Activated CD8-positive, alpha-beta memory T cell treated with anti-CD3 and anti-CD28 coated beads for 36 hours (primary cell): ENCODE results near the gene SLC6A2. TPM values are rescaled to one million over a fixed set of nuclear protein-coding genes. Genes with fewer than 3 reads are reported as not detected.

Experiments
- CTCF ChIA-PET: fragments of 350-600 bp; sonication (Branson Sonifier 250); formaldehyde crosslinking; loops from one replicate; lab custom pipeline; 2021; ENCODE audit warnings: antibody characterized with exemption; lab: Charles Lee
- POLR2A ChIA-PET: fragments of 350-600 bp; sonication (Branson Sonifier 250); formaldehyde crosslinking; loops from one replicate; lab custom pipeline; 2021; ENCODE audit warnings: antibody characterized with exemption; lab: Charles Lee
- total RNA-seq, 2 experiments: library from RNA; stranded (reverse); gene quantifications; one replicate each; pipeline ENCODE4 v1.2.3, GENCODE V29; 2021

Gene SLC6A2
- total RNA-seq, 2 experiments from 2014 or later, result not detected

DNA sequence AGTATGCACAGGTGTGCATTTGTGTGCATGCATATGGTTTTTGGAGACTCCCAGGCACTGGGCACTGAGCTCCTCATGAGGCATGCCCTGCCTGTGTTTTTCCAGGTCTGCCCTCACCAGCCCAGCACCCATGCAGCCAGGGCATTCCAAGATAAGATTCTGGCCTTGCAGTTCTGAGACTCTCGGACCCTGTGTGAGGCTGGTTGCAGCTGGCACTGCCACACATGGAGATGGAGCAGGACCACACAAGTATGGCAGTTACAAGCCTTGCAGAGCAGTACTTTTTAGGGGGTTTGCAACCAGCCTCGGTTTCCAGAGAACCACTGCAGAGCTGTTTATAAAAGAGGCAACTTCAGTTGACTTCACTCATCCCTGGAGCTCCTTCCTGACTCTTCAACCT is 10.2 kb downstream of the SLC6A2 start:
- POLR2A ChIA-PET, result no interaction called here
- CTCF ChIA-PET, result no interaction called here

DNA sequence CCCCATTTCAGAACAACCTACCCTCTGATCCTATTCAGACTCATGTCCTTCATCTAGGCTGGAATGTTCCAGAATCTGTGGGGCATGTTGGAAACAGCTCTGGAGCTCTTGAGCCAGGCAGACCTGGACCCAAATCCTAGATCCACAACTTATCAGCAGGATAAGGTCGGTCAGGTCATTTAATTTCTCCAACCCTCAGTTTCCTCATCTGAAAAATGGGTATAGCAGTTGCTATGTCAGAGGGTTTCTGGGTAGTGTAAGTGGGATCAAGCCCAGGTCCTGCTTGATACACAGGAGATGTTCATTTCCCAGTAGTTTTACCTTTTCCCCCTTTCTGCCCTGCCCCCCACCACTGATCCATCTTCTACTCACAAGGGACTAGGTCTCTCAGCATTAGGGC is 12.0 kb downstream of the SLC6A2 start:
- CTCF ChIA-PET, result no interaction called here

DNA sequence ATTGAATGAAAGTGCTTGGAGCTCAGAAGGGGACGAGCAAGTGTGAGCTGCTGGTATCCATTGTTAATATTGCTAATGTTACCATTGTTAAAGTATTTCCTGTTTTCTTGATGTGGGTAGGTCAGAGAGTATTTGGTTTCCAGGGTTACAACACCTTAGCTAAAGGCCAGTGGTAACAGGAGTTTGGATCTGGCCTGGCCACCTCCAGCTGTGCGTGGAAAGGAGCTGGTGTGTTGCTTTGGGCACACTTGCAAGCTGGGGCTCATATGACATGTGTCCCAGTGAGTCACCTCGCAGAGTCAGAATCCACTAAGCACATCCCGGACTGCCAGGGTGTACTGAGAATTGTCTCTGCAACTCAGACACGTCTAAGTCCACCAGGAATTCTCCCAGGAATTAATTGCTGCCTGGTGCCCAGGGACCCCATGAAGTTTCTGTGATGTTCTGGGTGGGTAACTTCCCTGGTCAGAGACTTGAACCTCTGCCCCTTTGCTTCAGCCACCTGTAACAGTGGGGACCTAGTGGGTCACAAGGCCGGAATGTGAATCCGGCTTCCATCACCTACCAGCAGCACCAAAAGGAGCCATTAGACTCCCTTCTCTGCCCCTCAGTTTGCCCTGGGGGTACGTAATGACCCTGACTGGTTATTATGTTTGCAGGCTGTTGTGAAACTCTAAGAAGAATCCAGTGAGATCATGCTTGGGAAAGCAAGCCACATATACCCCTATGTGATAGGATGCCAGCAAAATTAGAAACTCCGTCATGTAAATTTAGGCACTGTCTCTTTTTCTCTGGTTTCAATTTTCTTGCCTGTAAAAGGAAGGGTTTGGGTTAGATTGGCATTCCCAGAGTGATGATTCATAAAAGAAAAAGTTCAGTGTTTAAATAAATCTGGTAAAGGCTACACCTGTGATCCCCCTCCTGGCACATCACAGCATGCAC is 12.8 kb downstream of the SLC6A2 start:
- ChIA-PET CTCF (no interaction called here), POLR2A (no interaction called here)

More for the DNA sequence above, 12.0 kb downstream of the SLC6A2 start:
- POLR2A ChIA-PET, result no interaction called here

DNA sequence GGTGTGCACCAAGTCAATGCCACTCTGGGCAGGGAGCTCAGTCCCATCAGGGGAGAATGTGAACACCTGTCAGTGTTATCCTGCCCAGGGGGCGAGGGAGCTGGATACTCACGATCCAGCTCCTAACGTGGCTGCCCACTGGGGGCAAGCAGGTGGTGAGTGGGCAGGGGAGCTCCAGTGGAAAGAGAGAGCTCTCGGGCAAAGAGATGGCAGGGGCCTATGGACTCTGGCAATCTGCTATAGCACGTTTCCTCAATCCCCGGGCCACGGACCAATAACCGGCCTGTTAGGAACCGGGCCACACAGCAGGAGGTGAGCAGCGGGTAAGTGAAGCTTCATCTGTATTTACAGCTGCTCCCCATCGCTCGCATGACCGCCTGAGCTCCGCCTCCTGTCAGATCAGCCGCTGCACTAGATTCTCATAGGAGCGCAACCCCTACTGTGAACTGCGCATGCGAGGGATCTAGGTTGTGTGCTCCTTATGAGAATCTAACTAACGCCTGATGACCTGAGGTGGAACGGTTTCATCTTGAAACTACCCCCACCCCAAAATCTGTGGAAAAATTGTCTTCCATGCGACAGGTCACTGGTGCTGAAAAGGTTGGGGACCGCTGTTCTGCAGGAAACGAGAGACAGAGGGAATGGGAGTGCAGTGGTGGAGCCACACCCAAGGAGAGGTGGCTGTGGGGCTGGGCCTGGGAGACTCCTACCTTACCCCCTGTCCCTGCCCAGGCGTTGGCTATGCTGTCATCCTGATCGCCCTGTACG is 15.6 kb downstream of the SLC6A2 start:
- ChIA-PET CTCF (no interaction called here), POLR2A (no interaction called here)

DNA sequence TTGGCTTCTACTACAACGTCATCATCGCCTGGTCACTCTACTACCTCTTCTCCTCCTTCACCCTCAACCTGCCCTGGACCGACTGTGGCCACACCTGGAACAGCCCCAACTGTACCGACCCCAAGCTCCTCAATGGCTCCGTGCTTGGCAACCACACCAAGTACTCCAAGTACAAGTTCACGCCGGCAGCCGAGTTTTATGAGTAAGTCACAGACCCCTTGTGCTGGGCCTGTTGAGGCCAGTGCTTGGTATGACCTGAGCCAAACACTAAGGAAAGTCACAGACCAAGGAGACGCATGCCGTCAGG is 16.1 kb downstream of the SLC6A2 start:
- ChIA-PET POLR2A (no interaction called here), CTCF (no interaction called here)

- ChIA-PET POLR2A (no interaction called here), CTCF (no interaction called here)
Measured at GRCh38 chr16:55672471-55672870, 16.7 kb downstream of the SLC6A2 start.

DNA sequence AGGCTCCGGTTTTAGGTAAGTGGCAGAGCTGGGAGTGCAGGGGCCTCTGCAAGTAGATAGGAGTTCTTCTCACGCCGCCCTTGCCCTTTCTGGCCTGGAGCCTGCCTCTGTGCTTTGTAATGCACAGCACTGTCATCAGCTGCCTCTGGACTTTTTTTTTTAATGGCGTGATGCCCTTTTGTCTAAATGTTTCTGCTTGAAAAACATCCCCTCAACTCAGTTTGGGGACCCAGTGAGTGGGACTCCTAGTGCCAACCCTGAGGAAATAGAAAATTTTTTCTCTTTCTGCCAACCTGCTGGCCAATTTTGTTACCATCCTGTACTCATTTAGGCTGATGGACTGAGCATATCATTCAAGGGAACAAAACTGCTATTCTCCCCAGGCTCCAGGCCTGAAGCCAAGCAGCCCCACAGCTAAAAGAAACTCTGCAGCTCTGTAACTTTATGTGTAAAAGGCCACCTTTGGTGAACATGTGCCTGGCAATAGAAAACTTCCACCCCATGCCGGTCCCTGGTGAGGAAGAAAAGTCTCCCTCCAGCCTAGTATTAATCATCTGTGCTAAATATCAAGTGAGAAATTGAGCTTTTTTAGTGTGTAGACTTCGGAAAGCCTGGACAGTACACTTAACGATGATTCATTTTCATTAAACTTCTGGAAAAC is 22.5 kb downstream of the SLC6A2 start:
- CTCF ChIA-PET, result no interaction called here
- POLR2A ChIA-PET, result no interaction called here

DNA sequence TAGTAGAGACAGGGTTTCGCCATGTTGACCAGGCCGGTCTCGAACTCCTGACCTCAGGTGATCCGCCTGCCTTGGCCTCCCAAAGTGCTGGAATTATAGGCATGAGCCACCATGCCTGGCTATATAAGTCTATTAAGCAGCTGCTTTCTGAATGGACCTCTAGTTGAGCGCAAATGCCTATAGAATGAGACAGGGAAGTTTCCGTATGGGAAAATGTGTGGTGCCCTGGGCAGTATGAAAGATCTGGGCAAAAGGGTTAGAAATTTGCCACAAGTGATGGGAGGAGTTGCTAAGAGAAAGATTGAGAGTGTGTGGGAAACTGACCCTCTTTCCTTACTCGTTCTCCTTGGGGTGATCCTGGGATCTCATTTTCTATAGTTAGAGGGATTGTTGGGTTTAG is 26.3 kb downstream of the SLC6A2 start:
- POLR2A ChIA-PET, result no interaction called here
- CTCF ChIA-PET, result no interaction called here

DNA sequence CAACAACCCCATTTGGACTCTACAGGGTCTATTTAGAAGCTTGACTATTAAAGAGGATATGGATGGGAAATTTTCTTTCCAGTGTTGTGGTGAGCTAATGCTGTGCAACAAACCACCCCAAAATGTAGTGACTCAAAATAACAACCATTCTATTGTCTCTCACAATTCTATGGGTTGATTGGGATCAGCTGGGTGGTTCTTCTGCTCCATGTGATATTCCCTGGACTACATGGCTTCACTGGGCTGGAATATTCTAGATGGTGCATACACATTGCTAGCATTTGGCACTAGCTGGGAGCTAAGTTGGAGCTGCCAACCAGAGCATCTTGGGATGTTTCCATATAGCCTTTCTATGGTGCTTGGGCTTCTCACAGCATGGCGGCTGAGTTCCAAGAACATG is 30.2 kb downstream of the SLC6A2 start:
- ChIA-PET POLR2A (no interaction called here), CTCF (no interaction called here)

GRCh38 chr16:55686671-55687070 is 30.9 kb downstream of the SLC6A2 start:
- ChIA-PET CTCF (no interaction called here), POLR2A (no interaction called here)

DNA sequence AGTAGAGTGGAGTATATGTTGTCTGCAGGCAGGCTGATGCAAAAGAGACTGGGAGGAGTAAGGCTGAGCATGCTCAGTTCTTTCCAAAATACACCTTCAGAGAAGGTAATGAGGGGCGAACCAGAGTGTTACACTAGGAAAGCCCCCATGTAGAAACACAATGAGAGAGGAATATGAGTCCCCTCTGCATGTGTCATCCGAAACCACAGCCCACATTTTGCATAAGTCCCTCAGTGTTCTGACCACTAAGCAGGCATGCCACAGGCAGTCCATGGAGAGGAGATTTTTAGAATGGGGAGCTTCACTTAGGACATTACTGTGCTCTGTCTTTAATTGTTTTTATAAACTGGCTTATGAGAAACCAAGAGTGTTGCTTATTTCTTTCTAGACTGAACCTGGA is 32.0 kb downstream of the SLC6A2 start:
- ChIA-PET CTCF (interaction anchor here (1.2 kb wide), 1 partner anchor 223 kb away, joined by 3 read pairs; no protein-coding TSS in a partner anchor), POLR2A (no interaction called here)

DNA sequence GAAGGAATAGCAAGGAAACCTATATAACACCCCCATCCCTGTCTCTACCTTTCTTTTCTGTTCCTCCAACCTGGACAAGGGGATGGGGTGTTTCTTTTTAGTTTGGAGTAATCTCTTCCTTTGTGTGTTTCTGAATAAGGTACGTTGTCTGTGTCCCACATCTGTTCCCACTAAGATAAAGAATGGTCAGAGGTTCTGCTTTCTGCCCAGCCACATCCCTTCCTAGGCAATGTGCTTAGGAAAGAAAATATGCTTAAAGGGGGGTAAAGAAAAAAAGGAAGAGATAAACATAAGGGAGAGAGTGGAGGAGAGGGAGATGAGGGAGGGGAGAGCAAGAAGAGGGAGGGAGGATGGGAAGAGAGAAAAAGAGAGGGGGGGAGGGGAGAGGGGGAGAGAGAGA is 35.1 kb downstream of the SLC6A2 start:
- POLR2A ChIA-PET, result no interaction called here
- CTCF ChIA-PET, result no interaction called here

DNA sequence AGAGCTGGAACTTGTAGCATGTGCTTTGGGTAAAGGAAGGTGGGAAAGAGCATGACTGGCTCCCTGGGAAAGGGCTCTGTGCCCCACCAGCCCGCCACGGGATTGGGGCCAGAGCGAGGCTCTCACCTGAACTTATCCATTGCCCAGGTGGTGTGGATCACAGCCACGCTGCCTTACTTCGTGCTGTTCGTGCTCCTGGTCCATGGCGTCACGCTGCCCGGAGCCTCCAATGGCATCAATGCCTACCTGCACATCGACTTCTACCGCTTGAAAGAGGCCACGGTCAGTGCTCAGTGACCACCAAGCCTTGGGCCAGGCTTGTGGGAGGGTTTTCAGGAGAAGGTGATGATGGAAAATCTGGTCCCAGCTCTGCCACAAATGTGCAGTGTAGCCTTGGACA is 36.0 kb downstream of the SLC6A2 start:
- ChIA-PET POLR2A (no interaction called here), CTCF (no interaction called here)

DNA sequence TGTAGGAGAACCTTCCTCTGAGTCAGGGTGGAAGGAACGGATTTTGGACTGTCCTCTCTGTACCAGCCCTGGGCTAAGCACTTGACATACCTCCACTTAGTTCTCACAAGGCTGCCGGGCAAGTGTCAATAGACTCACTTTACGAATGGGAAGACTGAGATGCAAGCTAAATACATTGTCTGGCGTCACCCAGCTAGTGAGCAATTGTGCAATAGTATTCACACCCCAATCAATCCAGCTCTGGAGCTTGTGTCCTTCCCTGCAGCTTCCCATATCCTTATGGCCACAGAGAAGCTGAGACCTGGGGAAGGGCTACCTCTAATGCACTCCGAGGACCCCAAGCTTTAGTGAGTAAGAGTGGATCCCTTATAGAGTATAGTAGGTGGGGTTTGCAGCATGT is 39.8 kb downstream of the SLC6A2 start:
- CTCF ChIA-PET, result no interaction called here
- POLR2A ChIA-PET, result no interaction called here

DNA sequence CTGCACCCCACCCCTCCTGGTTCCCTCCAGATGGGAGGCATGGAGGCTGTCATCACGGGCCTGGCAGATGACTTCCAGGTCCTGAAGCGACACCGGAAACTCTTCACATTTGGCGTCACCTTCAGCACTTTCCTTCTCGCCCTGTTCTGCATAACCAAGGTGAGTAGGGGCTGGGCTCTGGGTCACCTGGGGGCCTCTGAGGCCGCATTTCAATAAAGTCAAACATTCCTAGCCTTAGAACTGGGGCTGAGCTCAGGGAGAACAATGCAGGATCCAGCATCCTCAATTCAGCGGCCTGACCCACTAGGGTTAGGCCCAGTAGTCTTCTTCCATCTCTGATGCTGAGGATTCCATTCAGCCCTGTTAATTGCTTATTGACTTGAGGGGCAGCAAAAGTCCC is 42.1 kb downstream of the SLC6A2 start:
- ChIA-PET POLR2A (no interaction called here), CTCF (interaction anchor here (1.3 kb wide), 1 partner anchor 233 kb away, joined by 3 read pairs; no protein-coding TSS in a partner anchor)

- CTCF ChIA-PET, result interaction anchor here (1.3 kb wide), 1 partner anchor 233 kb away, joined by 3 read pairs; no protein-coding TSS in a partner anchor
- POLR2A ChIA-PET, result no interaction called here
Measured at GRCh38 chr16:55698331-55698730, 42.5 kb downstream of the SLC6A2 start.

DNA sequence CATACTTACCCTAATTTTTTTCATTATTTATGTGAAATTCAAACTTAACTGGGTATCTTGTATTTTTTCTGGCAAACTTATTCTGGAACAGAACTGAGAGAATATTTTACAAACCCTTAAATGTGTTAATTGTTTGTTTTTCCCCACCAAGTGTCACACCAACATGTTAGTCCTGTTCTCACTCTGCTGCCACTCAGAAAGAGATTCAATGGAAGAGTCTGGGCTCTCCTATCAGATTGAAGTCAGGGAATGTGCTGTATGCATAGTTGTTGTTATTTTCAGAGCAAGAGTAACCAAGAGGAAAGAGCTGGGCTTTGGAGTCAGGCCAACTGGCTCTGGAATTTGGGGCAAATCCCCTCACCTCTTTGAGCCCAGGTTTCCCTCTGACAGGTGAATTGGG is 43.2 kb downstream of the SLC6A2 start:
- CTCF ChIA-PET, result interaction anchor here (1.2 to 1.3 kb wide), 2 partner anchors 234 kb away, joined by 3 to 4 read pairs; no protein-coding TSS in a partner anchor

GRCh38 chr16:55699616-55700015 is 43.8 kb downstream of the SLC6A2 start:
- ChIA-PET POLR2A (no interaction called here), CTCF (interaction anchor here (1.2 kb wide), 1 partner anchor 235 kb away, joined by 4 read pairs; no protein-coding TSS in a partner anchor)

More for the DNA sequence above, 43.2 kb downstream of the SLC6A2 start:
- POLR2A ChIA-PET, result no interaction called here

DNA sequence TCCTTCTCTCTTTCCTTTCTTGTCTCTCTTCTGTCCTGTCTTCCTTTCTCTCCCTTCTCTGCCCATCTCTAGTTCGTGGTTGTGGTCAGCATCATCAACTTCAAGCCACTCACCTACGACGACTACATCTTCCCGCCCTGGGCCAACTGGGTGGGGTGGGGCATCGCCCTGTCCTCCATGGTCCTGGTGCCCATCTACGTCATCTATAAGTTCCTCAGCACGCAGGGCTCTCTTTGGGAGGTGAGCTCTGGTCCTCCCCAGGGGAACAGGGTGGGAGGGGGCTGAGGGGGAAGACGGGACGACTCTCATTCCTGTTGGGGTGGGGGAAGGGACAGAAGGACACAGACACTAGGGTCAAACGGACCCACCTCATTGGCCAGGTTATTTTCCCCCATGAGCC is 44.3 kb downstream of the SLC6A2 start:
- CTCF ChIA-PET, result interaction anchor here (1.2 to 9.9 kb wide), 2 partner anchors 235 kb away, joined by 4 to 66 read pairs; no protein-coding TSS in a partner anchor
- POLR2A ChIA-PET, result no interaction called here

DNA sequence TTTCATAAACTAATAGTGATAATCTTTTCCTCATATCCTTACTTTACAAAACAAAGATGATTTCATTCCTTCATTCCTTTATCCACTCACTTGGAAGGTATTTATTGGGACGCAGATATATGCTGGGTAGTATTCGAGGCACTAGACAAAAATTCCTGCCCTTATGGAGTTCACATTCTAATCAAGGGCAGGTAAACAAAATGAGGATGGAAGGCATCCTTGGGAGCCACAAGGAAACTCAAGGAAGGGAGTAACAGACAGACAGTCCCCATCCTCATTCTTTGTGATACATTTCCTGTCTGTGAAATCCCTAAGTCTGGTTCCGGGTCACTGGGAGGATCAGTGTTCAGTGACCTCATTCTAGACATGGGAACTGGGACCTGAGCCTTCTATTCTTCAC is 45.2 kb downstream of the SLC6A2 start:
- ChIA-PET POLR2A (no interaction called here), CTCF (interaction anchor here (1.7 to 9.9 kb wide), 3 partner anchors 229 to 236 kb away, joined by 6 to 66 read pairs (median 9); no protein-coding TSS in a partner anchor)
